Amygdala (tissue), 56 donors: Measurements from ENCODE around the gene CEP72.
"Not testable (repeated sequence)": the region's sequence is repeated elsewhere in the genome, so short reads cannot be mapped to it uniquely, and the experiment has no call there.

Source experiments
- DNase-seq, 56 donors: peaks; one replicate each; lab custom pipeline; 2025; lab: John Stamatoyannopoulos, UW

Gene CEP72

GRCh38 chr5:597871-598563 lies 14.1 kb upstream of the CEP72 start:
- DNase-seq: no peak

- no peak for DNase-seq
Measured at GRCh38 chr5:598564-598890, 13.6 kb upstream of the CEP72 start.

- DNase-seq: no peak
Measured at GRCh38 chr5:600886-601541, 11.1 kb upstream of the CEP72 start.

DNA sequence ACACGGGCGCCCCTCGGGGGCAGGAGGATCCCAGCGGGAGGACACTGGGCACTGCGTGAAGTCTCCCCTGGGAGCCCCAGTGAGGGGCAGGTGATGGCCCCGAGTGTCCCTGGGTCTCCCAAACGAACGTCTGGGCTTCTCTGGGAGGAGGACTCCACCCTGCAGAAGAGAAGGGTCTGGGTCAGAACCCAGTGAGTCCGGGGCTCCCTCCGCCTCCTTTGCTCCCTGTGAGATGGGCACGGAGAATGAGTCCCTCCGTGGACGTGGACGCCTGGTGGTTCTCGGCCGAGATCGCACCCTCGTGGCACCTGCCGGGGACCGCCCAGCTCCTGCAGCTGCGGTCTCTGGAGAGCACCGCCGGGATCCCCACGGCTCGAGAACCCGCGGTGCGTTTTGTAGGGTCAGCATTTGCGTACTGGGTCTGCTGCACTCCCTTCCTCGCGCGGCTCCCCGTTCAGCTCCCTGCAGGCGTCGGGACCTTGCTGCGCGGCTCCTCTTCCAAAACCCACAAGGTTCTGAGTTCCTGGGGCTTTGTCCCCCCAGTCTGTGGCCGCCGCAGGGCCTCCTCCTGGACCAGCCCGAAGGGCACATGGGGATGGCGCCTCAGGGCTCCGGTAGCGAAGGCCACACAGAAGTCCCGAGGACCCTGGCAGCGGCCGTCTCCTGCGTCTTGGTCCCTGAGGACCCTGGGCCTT lies 10.2 kb upstream of the CEP72 start:
- no peak for DNase-seq

GRCh38 chr5:602466-603035 lies 9.6 kb upstream of the CEP72 start:
- DNase-seq: no peak

DNA sequence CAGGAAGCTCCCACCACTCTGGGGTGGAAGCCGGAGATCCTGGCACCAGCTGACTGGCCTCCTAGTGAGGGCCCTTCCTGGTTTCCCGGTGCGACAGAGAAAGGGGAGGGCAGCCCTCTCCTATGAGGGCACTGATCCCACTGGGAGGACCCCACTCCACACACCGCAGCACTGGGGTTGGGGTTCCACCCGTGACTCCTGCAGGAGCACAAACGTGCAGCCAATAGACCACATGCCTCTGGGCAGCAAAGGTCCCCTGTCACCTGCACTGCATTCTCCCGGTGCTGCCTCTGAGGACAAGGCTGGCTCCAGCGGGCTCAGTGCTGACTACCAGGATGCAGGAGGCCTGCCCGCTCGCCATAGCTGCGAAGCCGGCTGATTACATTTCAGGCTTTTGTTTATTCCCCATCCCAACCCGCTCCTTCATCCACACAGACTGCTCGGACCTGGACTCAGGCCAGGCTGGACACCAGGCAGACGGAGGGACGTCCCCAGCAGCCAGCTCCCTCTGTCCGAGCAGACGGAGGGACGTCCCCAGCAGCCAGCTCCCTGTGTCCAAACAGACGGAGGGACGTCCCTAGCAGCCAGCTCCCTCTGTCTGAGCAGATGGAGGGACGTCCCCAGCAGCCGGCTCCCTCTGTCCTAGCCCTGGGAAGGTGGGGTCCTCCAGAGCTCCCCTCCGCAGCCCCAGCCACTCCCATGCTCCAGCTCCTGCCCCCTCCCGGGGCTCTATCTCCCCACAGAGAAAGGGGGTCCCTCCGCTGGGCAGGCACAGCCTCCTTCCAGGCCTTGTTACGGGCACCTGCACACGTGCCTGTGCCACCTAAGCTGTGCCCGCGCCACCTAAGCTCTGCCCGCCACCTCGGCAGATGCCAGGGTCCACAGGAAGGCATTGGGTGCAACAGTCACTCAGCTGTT lies 8.8 kb upstream of the CEP72 start:
- no peak for DNase-seq

- no peak for DNase-seq
Measured at GRCh38 chr5:604391-604831, 7.7 kb upstream of the CEP72 start.

- DNase-seq: not testable (repeated sequence)
Measured at GRCh38 chr5:605090-605489, 7.0 kb upstream of the CEP72 start.

DNA sequence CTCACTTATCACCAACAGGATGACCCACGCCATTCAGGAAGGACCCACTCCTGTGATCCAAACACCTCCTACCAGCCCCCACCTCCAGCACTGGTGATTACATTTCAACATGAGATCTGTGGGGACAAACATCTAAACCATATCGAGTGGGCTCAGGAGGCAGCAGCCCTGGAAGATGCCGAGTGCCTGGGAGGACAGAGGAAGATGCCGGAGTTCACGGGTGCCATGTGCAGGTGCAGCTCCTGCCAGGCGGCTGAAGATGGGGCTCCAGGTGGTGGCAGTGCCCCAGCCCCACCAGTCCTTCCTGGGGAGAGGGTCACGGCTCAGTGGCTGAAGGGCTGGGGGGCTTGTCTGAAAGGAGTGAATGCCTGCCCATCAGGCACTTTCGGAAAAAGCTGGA lies 6.1 kb upstream of the CEP72 start:
- no peak for DNase-seq

- DNase-seq: no peak
Measured at GRCh38 chr5:606526-607399, 5.4 kb upstream of the CEP72 start.

- no peak for DNase-seq
Measured at GRCh38 chr5:607541-608428, 4.4 kb upstream of the CEP72 start.

DNA sequence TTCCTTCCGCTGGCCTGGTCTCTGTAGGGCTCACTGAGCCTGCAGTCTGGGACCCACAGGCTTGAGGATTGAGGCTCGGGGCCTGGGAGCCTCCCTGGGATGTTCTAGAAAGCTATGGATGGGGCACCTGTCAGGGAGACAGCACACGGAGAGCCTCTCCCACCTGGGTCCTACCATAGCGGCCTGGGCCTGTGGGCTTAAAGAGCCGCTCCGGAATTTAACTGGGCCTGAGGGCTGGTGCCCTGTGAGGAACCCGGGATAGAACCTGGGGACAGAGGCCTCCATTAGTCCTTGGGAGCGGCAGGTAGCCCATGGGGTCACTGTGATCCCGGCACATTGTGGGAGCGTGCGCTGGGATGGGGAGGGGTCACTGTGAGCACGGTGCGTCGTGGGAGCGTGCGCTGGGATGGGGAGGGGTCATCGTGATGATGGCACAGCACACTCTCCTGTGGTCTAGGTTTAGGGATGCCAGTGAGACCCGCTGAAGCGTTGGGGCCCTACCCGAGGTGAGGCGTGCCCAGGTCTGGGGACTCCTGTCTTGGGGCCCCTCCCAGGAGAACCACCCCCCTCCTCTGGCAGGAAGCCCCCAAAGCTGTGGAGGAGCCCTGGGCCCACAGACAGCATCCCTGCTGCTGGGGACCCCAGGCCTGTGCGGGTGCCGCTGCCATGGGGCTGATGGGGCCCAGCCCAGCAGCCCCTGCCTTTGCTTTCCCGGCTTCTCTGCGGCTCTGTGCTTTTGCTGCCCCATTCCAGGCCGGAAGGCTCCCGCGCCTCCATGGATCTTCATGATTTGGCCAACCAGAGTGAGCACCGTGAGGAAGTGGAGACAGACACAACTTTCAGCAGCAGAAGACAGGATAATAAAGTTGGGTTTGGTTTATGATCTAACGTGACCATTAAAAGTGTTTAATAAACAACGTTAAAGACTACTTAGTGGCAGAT lies 3.4 kb upstream of the CEP72 start:
- no peak for DNase-seq

GRCh38 chr5:609506-609905 lies 2.6 kb upstream of the CEP72 start:
- no peak for DNase-seq

DNA sequence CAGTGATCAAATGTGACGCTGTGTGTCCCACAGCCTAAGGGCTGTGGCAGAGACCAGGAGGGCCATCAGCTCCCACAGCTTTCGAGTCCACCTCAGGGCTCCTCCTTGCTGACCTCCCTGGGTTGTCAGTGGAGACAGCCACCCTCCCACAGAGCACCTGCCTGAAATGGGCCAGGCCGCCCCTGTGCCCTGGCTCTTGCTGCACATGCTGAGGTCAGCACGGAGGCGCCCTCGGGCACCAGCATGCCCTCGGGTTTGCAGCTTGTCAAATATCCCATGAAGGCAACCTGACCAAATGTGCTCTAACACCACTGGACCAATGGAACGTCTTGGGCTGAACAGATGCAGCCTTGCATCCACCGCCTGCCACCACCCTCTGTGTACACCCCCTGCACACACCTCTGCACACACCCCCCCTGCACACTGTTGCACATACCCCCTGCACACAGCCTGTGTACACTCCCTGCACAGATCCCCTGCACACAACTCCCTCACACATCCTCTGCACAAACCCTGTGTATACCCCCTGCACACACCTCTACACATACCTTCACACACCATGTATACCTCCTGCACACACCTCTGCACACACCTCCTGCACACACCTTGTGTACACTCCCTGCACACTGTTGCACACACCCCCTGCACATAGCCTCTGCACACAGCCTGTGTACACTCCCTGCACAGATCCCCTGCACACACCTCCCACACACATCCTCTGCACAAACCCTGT lies 2.0 kb upstream of the CEP72 start:
- DNase-seq: no peak

DNA sequence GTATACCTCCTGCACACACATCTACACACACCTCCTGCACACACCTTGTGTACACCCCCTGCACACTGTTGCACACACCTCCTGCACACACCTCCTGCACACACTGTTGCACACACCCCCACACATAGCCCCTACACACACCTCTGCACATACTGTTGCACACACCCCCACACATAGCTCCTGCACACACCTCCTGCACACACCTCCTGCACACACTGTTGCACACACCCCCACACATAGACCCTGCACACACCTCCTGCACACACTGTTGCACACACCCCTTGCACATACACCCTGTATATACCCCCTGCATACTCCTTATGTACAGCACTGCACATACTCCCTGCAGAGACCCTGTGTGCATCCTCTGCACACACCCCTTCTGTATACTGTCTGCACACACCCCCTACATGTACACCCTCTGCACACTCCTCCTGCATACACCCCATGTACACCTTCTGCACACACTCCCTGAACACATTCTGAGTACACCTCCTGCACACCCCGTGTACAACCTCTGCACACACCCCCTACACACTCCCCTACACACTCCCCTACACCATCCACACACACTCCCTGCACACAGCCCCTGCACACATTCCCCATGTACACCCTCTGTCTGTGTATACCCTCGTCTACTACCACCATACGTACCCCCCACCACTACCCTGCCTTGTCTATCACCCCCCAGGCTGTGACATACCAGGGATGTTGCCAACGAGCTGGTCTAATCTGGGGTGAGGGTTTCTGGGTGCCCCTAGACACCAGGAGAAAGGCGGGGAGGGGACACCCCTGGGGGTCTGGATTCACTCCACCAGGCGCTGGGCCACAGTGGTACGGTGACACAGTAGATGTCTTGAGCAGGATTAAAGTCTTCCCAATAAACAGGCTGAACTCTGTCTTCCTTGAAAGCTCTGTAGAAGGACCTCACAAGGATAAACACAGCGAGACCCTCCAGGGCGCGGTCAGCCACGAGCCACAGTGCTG lies 1.1 kb upstream of the CEP72 start:
- no peak for DNase-seq
